T-helper 1 cell treated with Interleukin-12 subunit alpha and Interleukin-12 subunit beta and Interleukin-4 antibody, amounts not matched to agents 30 ng/mL and 1 ng/mL, for 36 hours (primary cell): ENCODE measurements around the gene PPCDC. TPM values are rescaled to one million over a fixed set of nuclear protein-coding genes. Genes with fewer than 3 reads are reported as not detected.

Experiments
- intact Hi-C: fragments of 100-400 bp; cut with micrococcal nuclease; formaldehyde crosslinking; loops from one replicate; pipeline ENCODE4 v1.15.1; 2024
- total RNA-seq: library from RNA; stranded (reverse); gene quantifications from 2 replicates; pipeline ENCODE4 v1.2.3, GENCODE V29; 2022

Gene PPCDC
- total RNA-seq, 1 donor from 2014 or later, result 41.3 TPM

DNA sequence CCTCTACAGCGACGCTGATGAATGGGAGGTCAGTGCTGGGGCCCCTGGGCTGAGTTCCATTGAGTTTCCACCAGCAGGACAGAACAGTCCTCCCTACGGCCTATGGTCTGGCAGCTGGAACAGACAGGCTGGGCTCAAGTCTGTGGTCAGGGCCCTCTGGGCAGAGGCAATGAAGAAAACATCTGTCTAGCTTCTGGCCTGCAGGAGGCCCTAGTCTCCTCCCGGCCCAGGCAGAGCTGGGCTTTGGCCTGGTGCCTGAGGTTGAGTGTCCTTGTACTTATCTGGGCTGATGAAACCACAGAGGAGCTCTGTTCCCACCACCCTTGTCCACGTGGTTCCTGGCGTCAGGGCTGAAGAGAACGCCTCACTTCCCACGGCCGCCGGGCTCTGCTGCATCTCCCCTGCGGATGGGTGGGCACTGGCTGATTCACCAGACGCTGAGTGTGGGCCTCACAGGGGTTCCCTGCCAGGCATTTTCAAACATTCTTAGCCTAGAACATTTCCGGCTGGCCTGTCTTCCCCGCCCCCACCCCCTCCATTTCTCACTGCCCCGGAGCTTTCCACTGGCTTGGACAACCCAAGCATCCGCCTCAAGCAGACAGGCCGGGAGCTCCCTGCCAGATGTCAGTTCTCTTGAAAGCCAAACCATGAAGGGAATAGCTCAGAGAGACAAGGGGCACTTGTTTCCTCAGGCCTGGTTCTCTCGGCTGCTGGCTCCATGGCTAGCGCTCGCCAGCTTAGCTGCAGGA is 20.3 kb downstream of the PPCDC start:
- intact Hi-C loops, result loop anchor here (1.0 to 2.0 kb wide), 4 partner anchors 15 to 161 kb away; no protein-coding TSS in a partner anchor

DNA sequence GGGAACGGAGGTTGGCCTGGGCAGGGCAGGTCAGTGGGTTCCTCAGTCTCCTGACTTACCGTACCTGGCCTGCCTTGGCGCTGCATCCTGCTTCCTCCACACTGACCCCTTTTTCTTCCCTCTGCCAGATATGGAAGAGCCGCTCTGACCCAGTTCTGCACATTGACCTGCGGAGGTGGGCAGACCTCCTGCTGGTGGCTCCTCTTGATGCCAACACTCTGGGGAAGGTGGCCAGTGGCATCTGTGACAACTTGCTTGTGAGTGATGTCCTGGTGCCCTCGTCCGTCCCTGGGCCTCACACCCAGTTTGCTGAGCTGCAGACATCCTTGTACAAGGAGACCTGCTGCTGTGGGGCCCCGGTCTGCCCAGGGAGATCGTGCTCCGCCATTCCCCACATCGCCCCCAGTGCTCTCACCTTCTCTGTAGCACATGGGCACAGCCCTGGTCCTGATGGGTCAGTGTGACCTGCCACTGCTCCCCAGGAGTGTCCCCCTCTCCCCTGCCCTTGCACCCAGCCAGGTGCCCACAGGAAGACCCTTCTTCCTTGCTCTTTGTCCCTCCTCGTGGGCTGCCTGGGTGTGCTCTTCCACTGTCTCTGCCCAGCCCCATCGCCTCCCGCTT is 21.0 kb downstream of the PPCDC start:
- intact Hi-C loops, result no loop called here

DNA sequence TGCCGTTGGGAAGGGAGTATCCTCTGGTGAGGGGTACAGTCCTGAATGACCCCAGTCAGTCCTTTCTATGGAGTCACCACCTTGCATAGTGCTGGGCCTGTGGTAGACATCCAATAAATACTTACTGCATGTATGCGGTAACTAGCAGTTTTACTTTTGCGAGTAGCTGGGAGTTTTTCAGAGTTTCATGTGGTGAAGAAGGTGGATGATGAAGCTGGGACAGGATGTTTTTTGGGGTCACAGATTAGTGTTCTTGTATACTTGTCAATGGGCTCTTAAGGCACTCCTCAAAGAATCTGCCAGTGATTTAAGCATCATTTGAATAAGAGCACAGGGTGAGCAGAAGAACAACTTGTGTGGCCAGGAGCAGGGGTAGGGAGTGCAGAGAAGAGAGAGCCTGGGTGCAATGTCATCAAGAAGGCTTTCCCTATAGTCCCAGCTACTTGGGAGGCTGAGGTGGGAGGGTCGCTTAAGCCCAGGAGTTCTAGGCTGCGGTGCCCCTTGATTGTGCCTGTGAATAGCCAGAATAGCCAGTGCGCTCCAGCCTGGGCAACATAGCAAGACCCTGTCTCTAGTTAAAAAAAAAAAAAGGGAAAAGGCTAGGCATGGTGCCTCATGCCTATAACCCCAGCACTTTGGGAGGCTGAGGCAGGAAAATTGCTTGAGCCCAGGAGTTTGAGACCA is 22.1 kb downstream of the PPCDC start:
- intact Hi-C loops, result loop anchor here (1.0 kb wide), 1 partner anchor 63 kb away; no protein-coding TSS in a partner anchor

DNA sequence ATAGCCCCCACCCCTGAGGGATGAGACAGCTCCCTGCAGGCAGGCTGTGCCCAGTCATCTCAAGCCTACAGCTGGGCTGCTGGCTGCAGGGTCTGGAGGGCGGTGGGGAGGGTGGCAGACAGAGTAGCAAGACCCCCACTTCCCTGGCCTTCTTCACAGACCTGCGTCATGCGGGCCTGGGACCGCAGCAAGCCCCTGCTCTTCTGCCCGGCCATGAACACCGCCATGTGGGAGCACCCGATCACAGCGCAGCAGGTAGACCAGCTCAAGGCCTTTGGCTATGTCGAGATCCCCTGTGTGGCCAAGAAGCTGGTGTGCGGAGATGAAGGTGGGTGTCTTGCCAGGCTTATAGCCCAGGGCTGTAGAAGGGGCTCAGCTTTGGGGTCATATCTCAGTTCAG is 25.0 kb downstream of the PPCDC start:
- intact Hi-C loops, result no loop called here

DNA sequence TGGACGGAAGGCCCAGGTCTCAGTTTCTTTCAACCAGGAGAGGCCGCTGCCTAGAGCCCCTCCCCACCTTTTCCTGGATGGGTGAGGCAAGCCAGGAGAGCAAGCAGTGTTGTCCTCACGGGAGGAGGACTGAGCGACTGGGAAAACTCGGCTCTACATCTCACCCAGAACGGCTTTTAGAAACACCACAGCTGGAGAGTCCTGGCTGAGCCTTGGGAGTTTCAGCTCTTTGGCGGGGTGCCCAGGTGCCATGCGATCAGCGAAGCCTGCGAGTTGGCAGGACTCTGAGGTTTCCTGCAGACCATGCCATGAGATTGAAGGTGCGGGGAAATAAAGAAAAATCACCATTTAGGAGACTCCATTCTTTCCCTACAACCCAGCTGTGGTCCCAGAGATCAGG is 26.0 kb downstream of the PPCDC start:
- intact Hi-C loops, result no loop called here

DNA sequence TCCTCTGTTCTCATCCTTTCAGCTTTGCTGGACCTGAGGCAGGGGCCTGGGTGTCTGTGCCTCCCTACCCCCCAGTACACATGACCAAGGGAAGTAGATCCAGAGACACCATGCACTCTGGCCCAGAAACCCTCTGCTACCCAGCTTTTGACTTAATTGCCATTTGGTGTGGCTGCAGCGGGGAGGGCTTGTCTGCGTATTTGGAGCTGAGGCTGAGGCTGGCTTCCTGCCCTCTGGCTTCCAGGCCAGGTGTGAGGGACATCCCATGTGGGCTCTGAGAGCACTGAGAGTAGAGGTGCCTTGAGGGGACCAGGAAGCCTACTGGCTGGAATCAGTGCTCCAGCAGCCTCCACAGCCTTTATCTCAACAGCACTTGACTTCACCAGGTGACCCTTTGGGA is 26.9 kb downstream of the PPCDC start:
- intact Hi-C loops, result no loop called here

DNA sequence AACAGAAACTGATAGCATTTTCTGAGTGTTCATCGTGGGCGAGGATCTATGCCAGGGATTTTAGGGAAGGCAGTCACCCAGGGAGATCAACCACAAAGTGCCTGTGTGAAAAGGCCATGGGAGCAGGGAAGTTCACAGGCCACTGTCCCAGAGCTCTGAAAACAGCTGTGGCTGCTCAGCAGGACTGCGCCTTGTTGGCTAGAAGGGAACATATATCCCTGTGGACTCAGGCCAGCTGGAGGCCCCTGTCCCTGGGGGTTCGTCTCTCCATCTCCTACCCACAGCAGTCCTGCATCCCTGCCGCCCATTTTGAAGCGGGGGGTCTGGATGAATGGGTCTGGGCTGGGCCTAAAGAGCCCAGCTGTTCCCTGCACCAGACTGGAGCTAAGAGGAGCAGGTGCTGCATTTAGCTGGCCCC is 27.8 kb downstream of the PPCDC start:
- intact Hi-C loops, result no loop called here

DNA sequence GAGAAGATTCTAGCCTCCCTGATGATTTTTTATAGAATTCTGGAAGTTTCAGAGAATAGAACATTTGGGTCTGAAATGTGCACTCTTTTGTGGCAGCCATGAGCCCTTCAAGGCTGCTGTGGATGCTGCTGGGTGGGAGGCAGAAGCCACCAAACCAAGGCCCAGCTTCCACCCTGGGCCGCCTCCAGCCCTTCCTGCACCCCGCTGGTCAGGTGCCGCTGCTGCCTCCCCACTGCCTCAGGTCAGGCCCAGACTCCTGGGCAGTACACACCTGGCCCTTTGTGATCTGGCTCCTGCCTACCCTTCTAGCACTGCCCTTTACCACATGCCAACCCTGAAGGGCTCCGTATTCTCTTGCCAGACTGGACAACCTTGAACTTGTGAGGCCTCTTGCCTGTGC is 28.3 kb downstream of the PPCDC start:
- intact Hi-C loops, result no loop called here

DNA sequence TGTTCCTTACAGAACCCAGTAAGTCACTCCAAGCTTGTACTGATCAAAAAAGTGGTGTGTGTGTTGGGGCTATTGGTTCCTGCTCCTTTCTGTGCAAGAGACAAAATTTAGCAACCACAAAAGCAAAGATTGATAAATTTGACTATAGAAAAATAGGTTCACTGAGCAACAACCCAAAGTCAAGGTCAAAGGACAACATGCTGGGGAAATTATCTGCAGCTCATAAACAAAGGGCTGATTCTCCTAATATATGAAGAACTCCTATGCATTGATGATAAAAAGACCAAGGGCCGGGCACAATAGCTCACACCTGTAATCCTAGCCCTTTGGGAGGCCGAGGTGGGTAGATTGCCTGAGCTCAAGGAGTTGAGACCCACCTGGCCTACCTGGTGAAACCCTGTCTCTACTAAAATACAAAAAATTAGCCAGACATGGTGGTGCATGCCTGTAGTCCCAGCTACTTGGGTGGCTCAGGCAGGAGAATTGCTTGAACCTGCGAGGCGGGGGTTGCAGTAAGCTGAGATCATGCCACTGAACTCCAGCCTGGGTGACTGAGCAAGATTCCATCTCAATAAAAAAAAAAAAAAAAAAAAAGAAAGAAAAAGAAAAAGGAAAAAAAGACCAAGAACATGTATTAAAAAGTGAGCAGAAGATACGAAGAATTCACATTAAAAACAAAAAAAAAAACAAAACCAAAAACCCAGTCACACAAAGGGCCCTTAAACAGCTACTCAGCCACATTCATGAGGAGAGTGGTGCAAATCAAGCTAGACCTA is 29.8 kb downstream of the PPCDC start:
- intact Hi-C loops, result no loop called here

DNA sequence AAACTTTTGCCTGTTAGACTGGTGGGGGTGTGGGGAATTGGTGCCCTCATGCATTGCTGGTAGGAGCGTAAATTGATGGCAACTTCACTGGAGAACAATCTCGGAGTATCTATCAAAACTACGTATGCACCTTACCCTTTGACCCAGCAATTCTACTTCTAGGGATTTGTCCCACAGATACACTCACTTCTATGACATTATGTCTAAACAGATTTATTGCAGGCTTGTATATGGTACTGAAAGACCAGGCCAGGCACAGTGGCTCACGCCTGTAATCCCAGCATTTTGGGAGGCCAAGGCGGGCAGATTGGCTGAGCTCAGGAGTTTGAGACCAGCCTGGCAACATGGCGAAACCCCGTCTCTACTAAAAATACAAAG is 30.3 kb downstream of the PPCDC start:
- intact Hi-C loops, result no loop called here

DNA sequence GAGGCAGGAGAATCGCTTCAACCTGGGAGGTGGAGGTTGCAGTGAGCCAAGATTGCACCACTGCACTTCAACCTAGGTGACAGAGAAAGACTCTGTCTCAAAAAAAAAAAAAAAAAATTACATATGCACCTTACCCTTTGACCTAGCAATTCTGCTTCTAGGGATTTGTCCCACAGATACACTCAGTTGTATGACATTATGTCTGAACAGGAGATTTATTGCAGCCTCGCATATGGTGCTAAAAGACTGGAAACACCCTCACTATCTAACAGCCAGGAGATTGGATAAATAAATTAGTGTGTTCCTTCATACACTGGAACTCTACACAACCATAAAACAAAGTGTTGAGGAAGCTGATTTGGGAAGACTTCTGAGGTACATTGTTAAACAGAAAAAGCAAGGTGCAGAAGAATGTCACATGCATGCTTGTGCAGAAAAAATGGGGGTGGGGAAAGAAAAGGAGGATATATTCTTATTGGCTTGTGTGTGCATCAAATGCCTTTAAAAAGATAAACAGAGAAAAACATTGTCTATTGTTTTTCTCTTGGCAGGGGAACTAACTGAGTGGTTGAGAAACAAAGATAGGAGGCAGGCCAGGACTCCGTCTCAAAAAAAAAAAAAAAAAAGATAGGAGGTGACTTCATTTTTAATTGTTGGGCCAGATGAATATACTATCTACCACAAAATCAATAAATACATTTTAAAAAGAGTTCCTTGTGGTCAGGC is 30.9 kb downstream of the PPCDC start:
- intact Hi-C loops, result no loop called here

DNA sequence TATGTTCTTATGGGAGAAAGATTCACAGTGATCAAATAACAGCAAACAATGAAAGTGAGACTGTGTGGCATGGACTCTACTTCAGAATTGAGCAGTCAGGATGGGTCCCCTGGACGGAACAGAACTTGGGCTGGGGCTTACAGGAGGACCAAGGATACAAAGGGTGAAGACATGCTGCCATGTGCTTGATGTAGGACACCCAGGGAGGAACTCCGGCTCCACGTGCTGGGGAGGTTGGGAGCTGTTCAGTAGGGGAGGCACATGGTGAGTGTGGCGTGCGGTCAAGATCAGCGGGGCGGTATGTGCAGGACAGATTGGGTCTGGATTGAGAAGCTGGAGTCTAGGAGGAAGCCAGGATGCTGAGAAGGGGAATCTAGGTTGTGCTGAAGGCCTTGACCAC is 32.6 kb downstream of the PPCDC start:
- intact Hi-C loops, result no loop called here

DNA sequence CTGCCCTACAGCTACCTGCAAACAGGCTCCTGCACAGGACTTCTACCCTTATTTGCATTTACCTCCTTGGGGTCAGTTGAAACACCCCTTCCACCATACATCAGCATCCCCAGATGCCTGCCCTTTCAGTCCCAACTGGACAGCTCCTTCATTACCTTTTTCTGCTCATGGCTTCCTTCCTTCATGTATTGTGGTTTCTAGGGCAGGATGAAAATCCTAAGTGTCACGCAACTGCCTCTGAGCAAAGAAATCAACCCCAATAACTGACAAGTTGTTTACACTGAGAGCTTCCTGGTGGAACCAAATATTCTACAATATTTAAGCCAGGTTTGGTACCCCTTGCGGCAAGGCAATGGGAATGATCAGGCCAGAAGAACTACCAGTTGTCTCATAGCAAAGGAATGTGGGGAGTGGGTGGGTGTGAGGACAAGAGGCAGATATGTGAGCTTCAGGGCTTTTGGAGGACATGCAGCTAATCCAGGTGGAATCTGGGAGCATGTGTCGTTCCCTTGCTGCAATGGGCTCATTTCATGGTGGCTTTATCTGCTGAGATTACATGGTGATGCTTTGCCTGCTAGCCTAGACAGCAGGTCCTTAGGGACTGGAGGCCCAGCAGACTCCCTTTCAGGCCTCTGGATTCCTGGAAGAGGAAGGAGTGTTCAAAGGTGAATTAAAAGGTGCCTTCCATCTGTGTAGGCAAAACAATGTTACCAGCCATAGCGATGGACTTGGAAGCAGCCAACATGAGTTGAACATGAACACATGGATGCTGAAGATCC is 34.9 kb downstream of the PPCDC start:
- intact Hi-C loops, result no loop called here

DNA sequence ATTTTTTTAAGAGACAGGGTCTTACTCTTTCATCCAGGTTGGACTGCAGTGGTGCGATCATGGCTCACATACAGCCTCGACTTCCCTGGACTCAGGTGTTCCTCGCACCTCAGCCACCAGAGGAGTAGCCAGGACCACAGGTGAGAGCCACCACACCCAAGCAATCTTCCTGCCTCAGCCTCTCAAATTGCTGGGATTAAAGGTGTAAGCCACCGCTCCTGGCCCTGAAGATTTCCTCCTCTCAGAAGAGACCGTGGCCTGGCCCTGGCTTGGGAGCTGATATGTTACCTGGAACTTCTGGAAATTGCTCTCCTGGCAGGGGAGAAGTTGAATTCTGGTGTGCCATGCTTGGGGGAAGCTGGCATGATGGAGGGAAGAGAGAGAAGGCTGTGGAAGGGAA is 36.2 kb downstream of the PPCDC start:
- intact Hi-C loops, result no loop called here

DNA sequence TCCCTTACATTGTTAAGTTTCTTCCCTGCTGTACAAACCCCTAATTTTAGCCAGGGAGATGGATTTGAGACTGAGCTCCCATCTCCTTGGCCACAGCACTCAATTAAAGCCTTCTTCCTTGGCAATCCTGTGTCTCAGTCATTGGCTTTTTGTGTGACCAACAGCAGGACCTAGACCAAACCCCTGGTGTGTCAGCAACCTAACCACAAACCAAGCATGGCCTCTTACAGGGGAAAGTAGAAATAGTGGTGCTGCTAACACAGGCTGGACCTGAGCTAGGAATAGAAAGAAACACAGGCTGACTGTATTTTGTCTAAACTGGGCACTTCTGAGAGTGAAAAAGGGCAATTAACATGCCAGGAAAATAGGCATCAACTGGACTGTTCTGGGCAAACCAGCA is 37.9 kb downstream of the PPCDC start:
- intact Hi-C loops, result no loop called here

DNA sequence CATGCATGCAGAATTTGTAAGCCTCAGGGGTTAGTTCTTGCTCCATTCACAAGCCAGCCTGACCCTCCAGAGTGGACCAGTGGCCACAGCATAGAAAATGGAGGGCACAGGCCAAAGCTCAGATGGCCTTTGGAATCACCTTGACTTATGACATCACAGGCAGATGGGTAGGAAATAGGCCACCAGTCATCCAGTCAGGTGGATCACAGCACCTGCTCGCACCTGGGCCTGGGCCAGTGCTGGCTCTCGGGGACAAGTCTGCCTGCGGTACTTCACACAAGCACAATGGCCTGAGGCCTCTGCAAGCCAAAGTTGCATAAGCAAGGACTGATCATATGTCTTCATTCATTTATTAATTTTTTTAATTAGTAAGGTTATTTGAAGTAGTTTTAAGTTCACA is 39.3 kb downstream of the PPCDC start:
- intact Hi-C loops, result no loop called here

DNA sequence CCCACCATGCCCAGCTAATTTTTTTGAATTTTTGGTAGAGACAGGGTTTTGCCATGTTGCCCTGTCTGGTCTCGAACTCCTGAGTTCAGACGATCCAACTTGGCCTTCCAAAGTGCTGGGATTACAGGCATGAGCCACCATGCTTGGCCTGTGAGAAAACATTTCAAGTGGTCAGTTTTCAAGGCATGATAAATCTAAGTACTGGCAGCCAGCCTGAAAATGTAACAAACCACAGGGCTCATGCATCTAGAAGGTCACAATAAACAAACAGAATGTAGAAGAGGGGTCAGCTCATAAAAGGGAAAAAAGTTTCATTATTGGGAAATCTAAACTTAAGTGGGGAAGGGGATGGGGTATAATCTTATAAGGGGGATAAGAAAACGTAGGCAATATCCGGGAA is 39.9 kb downstream of the PPCDC start:
- intact Hi-C loops, result no loop called here

DNA sequence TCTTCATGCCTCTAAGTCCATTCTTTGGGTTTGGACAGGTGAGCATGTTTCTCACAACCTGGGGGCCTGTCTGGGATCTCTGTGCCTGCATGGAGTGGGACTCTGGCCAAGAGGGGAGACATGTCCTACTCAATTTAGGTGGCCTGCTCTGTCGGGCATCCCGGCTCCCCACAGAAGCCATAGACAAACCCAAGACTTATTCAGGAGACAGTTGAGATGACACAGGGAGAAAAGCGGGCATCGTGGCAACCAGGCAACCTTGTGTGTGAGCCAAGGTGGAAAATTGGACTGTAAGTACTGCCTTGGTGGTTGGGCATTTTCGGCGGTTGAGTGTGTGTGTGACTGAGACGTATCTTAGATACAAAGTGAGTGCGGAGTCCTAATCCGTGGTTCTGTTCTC is 40.5 kb downstream of the PPCDC start:
- intact Hi-C loops, result no loop called here

DNA sequence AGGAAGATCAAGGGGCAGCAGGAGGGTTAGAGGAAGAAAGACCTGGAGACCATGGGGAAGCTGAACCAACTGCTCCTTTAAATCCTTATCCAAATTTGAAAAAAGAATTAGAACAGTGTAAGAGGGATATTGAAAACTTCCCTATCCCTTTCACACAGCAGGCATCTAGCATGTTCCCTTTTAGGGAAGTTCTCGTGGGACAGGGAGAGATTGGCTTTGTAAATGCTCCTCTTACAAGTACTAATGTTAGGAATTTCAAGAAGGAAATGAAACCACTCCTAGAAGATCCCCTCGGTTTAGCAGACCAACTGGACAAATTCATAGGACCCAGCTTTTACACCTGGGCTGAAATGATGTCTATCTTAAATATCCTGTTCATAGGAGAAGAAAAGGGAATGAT is 41.5 kb downstream of the PPCDC start:
- intact Hi-C loops, result loop anchor here (5.0 kb wide), 1 partner anchor 387 kb away; the partner anchor contains the start of gene SIN3A

DNA sequence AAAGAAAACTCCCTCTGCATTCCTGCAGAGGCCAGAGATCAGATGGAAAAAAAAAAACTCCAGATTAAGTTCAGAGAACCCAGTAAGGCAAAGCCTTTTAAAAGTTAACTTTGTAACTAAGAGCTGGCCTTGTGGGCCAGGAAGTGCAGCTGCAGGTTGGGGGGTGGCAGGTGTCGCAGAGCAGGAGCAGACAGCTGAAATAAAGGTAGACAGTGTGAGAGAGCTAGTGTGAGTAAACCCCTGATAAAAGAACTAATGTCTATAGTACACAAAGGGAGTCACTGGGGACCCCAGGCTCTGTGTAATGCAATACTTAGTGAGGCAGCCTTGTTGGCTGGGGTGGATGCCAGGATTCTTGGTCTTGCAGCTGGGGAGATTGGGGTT is 42.1 kb downstream of the PPCDC start:
- intact Hi-C loops, result loop anchor here (5.0 kb wide), 1 partner anchor 387 kb away; the partner anchor contains the start of gene SIN3A
